PC-3 (cell line): ENCODE measurements around the gene MAGI2. TPM values are rescaled to one million over a fixed set of nuclear protein-coding genes. Genes with fewer than 3 reads are reported as not detected.

Experiments used
- ATAC-seq: fragments of 200-7000 bp; cut with Tn5 transposase; 2 replicates; pipeline ENCODE4 v1.9.1; 2020; ENCODE audit warnings: mild to moderate bottlenecking, moderate library complexity
- BruUV-seq: library from RNA; stranded (reverse); fragments of 400-500 nt; replicated peaks from 2 replicates; lab custom pipeline; 2021; lab: Mats Ljungman, UMichigan
- CTCF ChIA-PET: fragments of 300-600 bp; sonication (Branson Sonifier 250); formaldehyde crosslinking; loops from one replicate; lab custom pipeline; 2022; ENCODE audit warnings: antibody characterized with exemption; lab: Charles Lee
- POLR2A ChIA-PET: fragments of 300-600 bp; sonication (Branson Sonifier 250); formaldehyde crosslinking; loops from one replicate; lab custom pipeline; 2022; ENCODE audit warnings: antibody characterized with exemption; ENCODE audit not compliant: unreplicated experiment; lab: Charles Lee
- DNase-seq: peaks from one replicate; pipeline ENCODE4 v3.0.0-alpha.2; 2015
- H2AFZ ChIP-seq: fragments of 300-600 bp; sonication (generic); 2 replicates; pipeline ENCODE4 v1.6.0; 2016; ENCODE audit warnings: antibody characterized with exemption, low read length
- H3F3A ChIP-seq: fragments of 300-600 bp; sonication (generic); one replicate; pipeline ENCODE4 v1.6.0; 2017; ENCODE audit warnings: antibody characterized with exemption, low read length, control low read depth, mild to moderate bottlenecking; ENCODE audit not compliant: unreplicated experiment
- H3K27ac ChIP-seq: fragments of 300-600 bp; sonication (generic); 2 replicates; pipeline ENCODE4 v1.5.1; 2016; ENCODE audit warnings: mild to moderate bottlenecking, low read length
- H3K27me3 ChIP-seq: fragments of 300-600 bp; sonication (generic); 2 replicates; pipeline ENCODE4 v1.6.1; 2016; ENCODE audit warnings: low read length, mixed read lengths
- H3K36me3 ChIP-seq: fragments of 300-600 bp; sonication (generic); 2 replicates; pipeline ENCODE4 v1.6.1; 2016; ENCODE audit warnings: low read depth, mixed run types, low read length, mixed read lengths
- H3K4me1 ChIP-seq: fragments of 300-600 bp; sonication (generic); 2 replicates; pipeline ENCODE4 v1.5.1; 2016; ENCODE audit warnings: low read length; ENCODE audit not compliant: insufficient read depth
- H3K4me2 ChIP-seq: fragments of 300-600 bp; sonication (generic); 2 replicates; pipeline ENCODE4 v1.6.0; 2016; ENCODE audit warnings: low read length
- H3K4me3 ChIP-seq: fragments of 300-600 bp; sonication (generic); 2 replicates; pipeline ENCODE4 v1.5.1; 2016; ENCODE audit warnings: mild to moderate bottlenecking, low read length, mixed read lengths
- H3K79me2 ChIP-seq: fragments of 300-600 bp; sonication (generic); 2 replicates; pipeline ENCODE4 v1.6.1; 2017; ENCODE audit warnings: low read length, mixed read lengths
- H3K9ac ChIP-seq: fragments of 300-600 bp; sonication (generic); 2 replicates; pipeline ENCODE4 v1.6.0; 2016; ENCODE audit warnings: mild to moderate bottlenecking, low read length
- H3K9me2 ChIP-seq: fragments of 300-600 bp; sonication (generic); replicated peaks from 2 replicates; pipeline ENCODE4 v1.6.1; 2016; ENCODE audit warnings: mixed run types, low read length, mixed read lengths
- H3K9me3 ChIP-seq: fragments of 300-600 bp; sonication (generic); 2 replicates; pipeline ENCODE4 v1.6.1; 2016; ENCODE audit warnings: low read length, mixed read lengths
- H4K20me1 ChIP-seq: fragments of 300-600 bp; sonication (generic); 2 replicates; pipeline ENCODE4 v1.6.1; 2016; ENCODE audit warnings: low read length, mixed read lengths
- EZH2 ChIP-seq: fragments of 300-600 bp; sonication (generic); IDR thresholded peaks from one replicate; pipeline ENCODE4 v1.6.1; 2017; ENCODE audit warnings: antibody characterized with exemption, mild to moderate bottlenecking, low read length; ENCODE audit not compliant: unreplicated experiment
- EZH2phosphoT487 ChIP-seq: fragments of 300-600 bp; sonication (generic); IDR thresholded peaks from 2 replicates; pipeline ENCODE4 v1.6.1; 2018; ENCODE audit warnings: mild to moderate bottlenecking, antibody characterized with exemption, low read length, borderline replicate concordance
- intact Hi-C: fragments of 100-400 bp; cut with micrococcal nuclease; formaldehyde crosslinking; loops from 2 replicates; pipeline ENCODE4 v1.9.0; 2023
- total RNA-seq: library from RNA; depleted of rRNA; stranded (reverse); fragments of >200 nt; gene quantifications from 2 replicates; pipeline ENCODE4 v1.2.3, GENCODE V29; 2014
- TF ChIP-seq, protein P1 (sequence below): fragments of 300-600 bp; sonication (generic); conservative IDR thresholded peaks from 2 replicates; pipeline ENCODE4 v1.5.1; 2017; ENCODE audit warnings: antibody characterized with exemption, low read depth, mild to moderate bottlenecking, low read length

Gene MAGI2
- total RNA-seq, 1 experiment from 2014 or later = not detected

DNA sequence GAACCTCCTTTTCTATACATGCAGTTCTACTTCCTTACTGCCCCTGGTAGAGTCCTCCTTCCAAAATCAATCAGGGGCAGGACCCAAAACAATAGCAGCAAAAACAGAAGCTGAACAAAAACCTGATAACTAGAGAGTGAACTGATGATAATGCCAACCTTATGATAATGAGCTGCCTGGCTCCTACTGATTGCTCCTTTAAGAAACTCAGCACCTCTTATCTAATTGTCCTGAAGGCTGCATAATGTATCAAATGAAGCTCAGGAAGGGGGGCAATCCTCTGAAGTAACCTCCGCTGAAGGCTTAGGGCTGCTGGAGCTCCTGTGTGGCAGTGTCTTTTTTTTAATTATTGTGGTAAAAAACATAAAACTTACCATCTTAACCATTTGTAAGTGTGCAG lies 1397.9 kb downstream of the MAGI2 start:
- no peaks in the 10 kb centered on the region for H4K20me1 ChIP-seq
- no peak for DNase-seq
- TF ChIP-seq EZH2 (no peak), EZH2phosphoT487 (no peak)
- TF ChIP-seq, protein P1, sequence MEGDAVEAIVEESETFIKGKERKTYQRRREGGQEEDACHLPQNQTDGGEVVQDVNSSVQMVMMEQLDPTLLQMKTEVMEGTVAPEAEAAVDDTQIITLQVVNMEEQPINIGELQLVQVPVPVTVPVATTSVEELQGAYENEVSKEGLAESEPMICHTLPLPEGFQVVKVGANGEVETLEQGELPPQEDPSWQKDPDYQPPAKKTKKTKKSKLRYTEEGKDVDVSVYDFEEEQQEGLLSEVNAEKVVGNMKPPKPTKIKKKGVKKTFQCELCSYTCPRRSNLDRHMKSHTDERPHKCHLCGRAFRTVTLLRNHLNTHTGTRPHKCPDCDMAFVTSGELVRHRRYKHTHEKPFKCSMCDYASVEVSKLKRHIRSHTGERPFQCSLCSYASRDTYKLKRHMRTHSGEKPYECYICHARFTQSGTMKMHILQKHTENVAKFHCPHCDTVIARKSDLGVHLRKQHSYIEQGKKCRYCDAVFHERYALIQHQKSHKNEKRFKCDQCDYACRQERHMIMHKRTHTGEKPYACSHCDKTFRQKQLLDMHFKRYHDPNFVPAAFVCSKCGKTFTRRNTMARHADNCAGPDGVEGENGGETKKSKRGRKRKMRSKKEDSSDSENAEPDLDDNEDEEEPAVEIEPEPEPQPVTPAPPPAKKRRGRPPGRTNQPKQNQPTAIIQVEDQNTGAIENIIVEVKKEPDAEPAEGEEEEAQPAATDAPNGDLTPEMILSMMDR = no peak
- H3K36me3 ChIP-seq = no peaks in the 10 kb centered on the region
- no peaks in the 10 kb centered on the region for H3K9me2 ChIP-seq
- no peaks in the 10 kb centered on the region for H3K4me1 ChIP-seq
- H3K9me3 ChIP-seq = no peaks in the 10 kb centered on the region
- ATAC-seq = no peak
- no peaks in the 10 kb centered on the region for H3K79me2 ChIP-seq
- no peak overlapping the region for H3K4me2 ChIP-seq
- ChIA-PET POLR2A (no interaction called here), CTCF (no interaction called here)
- no peak overlapping the region for H3K4me3 ChIP-seq
- intact Hi-C loops = no loop called here
- no TSS peak for BruUV-seq
- peaks cover 41% of the 10 kb centered on the region for H3K27me3 ChIP-seq
- no peak overlapping the region for H3K9ac ChIP-seq
- no peak overlapping the region for H3K27ac ChIP-seq
- no peaks in the 10 kb centered on the region for H3F3A ChIP-seq
- H2AFZ ChIP-seq = no peak overlapping the region

DNA sequence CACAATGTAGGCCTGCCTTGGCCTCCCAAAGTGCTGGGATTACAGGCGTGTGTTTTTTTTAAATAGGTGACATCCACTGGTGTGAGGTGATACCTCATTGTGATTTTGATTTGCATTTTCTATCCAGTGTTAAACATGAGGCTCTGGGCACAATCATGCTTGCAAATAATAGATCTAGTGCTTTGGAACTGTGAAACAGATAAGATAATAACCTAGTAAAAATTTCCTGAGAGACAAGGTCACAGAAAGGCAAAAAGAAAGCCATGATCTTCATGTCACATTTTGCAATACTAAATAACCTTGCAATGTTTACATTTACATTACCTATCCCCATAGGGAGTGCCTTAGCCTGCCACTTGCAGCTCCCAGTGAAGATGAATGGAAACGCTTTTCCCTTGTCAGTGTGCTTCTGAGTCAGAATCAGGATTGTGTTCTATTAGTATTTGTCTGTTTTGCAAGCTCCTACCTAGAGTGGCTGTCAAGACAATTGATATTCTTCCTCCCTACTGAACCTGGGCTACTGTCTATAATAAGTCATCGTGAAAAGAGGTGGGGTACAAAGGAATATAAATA lies 1398.4 kb downstream of the MAGI2 start:
- no peaks in the 10 kb centered on the region for H3K36me3 ChIP-seq
- POLR2A ChIA-PET = no interaction called here
- H3K4me1 ChIP-seq = no peaks in the 10 kb centered on the region
- CTCF ChIA-PET = no interaction called here
- no peaks in the 10 kb centered on the region for H3K79me2 ChIP-seq
- TF ChIP-seq, protein P1 = no peak
- TF ChIP-seq EZH2phosphoT487 (no peak), EZH2 (no peak)
- intact Hi-C loops = no loop called here
- no peak overlapping the region for H3K4me2 ChIP-seq
- no peak overlapping the region for H3K4me3 ChIP-seq
- H3K27me3 ChIP-seq = peaks cover 36% of the 10 kb centered on the region
- ATAC-seq = no peak
- H3K27ac ChIP-seq = no peak overlapping the region
- no TSS peak for BruUV-seq
- H3K9ac ChIP-seq = no peak overlapping the region
- no peaks in the 10 kb centered on the region for H3K9me3 ChIP-seq
- no peak for DNase-seq
- H2AFZ ChIP-seq = no peak overlapping the region
- no peaks in the 10 kb centered on the region for H3F3A ChIP-seq
- H3K9me2 ChIP-seq = no peaks in the 10 kb centered on the region
- no peaks in the 10 kb centered on the region for H4K20me1 ChIP-seq

DNA sequence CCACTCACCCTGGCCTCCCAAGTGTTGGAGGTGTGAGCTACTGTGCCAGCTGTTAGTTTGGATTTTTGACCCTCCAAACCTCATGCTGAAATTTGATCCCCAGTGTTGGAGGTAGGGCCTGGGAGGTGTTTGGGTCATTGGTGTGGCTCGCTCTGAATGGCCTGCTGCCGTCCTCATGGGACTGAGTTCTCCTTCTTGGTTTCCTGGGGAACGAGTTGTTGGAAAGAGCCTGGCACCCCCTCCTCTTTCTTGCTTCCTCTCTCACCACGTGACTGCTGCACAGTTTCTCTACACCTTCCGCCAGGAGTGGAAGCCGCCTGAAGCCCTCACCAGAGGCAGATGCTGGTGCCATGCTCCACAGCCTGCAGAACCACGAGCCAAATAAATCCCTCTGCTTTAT lies 1401.4 kb downstream of the MAGI2 start:
- Histone ChIP-seq H4K20me1 (no peaks in the 10 kb centered on the region), H3K9ac (no peak overlapping the region), H3K27me3 (peaks cover 27% of the 10 kb centered on the region), H3F3A (no peaks in the 10 kb centered on the region), H3K9me3 (no peaks in the 10 kb centered on the region), H2AFZ (no peak overlapping the region), H3K4me3 (no peak overlapping the region), H3K4me2 (no peak overlapping the region), H3K36me3 (no peaks in the 10 kb centered on the region), H3K27ac (no peak overlapping the region), H3K79me2 (no peaks in the 10 kb centered on the region), H3K9me2 (no peaks in the 10 kb centered on the region), H3K4me1 (no peaks in the 10 kb centered on the region)
- no TSS peak for BruUV-seq
- intact Hi-C loops = no loop called here
- TF ChIP-seq EZH2phosphoT487 = no peak
- TF ChIP-seq EZH2 = no peak
- TF ChIP-seq, protein P1 = no peak
- ChIA-PET CTCF (no interaction called here), POLR2A (no interaction called here)
- DNase-seq (no peak), ATAC-seq (no peak)
